WTC11 (cell line): Measurements from ENCODE around the gene DHX29. TPM values are rescaled to one million over a fixed set of nuclear protein-coding genes. Genes with fewer than 3 reads are reported as not detected.
A peak's percentile ranks its signal among the peaks of the same experiment; 100 is the strongest.

Experiments
- ATAC-seq: fragments of 200-7000 bp; cut with Tn5 transposase; 2 replicates; pipeline ENCODE4 v1.10.0; 2021; ENCODE audit warnings: mild to moderate bottlenecking, moderate library complexity
- CTCF ChIA-PET: fragments of 300-600 bp; sonication (Branson Sonifier 250); formaldehyde crosslinking; loops from one replicate; lab custom pipeline; 2021; ENCODE audit warnings: antibody characterized with exemption; lab: Charles Lee
- POLR2A ChIA-PET: fragments of 350-600 bp; sonication (Branson Sonifier 250); formaldehyde crosslinking; loops from one replicate; lab custom pipeline; 2021; ENCODE audit warnings: antibody characterized with exemption; lab: Charles Lee
- DNase-seq: peaks from one replicate; pipeline ENCODE4 v3.0.0; 2021; ENCODE audit warnings: low spot score
- H3K27ac Mint-ChIP-seq: 2 replicates; pipeline ENCODE4 v1.8.0; 2021; ENCODE audit warnings: mixed read lengths
- H3K27me3 Mint-ChIP-seq: 2 replicates; pipeline ENCODE4 v1.8.0; 2021; ENCODE audit warnings: low read depth, mild to moderate bottlenecking, moderate library complexity, mixed read lengths
- H3K36me3 Mint-ChIP-seq: 2 replicates; pipeline ENCODE4 v1.8.0; 2021; ENCODE audit warnings: mixed read lengths
- H3K4me1 Mint-ChIP-seq: 2 replicates; pipeline ENCODE4 v1.8.0; 2022; ENCODE audit warnings: mixed read lengths
- H3K4me3 Mint-ChIP-seq: 2 replicates; pipeline ENCODE4 v1.8.0; 2021; ENCODE audit warnings: mild to moderate bottlenecking, moderate library complexity, mixed read lengths
- H3K9me3 Mint-ChIP-seq: 2 replicates; pipeline ENCODE4 v1.8.0; 2021; ENCODE audit warnings: mixed read lengths
- CBFB ChIP-seq: sonication (generic); formaldehyde crosslinking; IDR thresholded peaks from 2 replicates; pipeline ENCODE4 v1.8.1; 2022; ENCODE audit warnings: mild to moderate bottlenecking, low read depth, missing genetic modification reagents
- ESRRA ChIP-seq: sonication (generic); formaldehyde crosslinking; IDR thresholded peaks from 2 replicates; pipeline ENCODE4 v1.8.1; 2022; ENCODE audit warnings: mild to moderate bottlenecking, missing genetic modification reagents, borderline replicate concordance
- HMGA2 ChIP-seq: fragments of 250-450 bp; sonication (Bioruptor Pico); IDR thresholded peaks from 2 replicates; pipeline ENCODE4 v1.4.0; 2021; ENCODE audit warnings: mild to moderate bottlenecking, moderate library complexity
- NFYB ChIP-seq: sonication (generic); formaldehyde crosslinking; conservative IDR thresholded peaks from 2 replicates; pipeline ENCODE4 v1.8.0; 2022; ENCODE audit warnings: low read depth, missing genetic modification reagents
- OVOL2 ChIP-seq: fragments of 250-450 bp; sonication (Bioruptor Pico); IDR thresholded peaks from 2 replicates; pipeline ENCODE4 v1.9.0; 2021; ENCODE audit warnings: mild to moderate bottlenecking, borderline replicate concordance
- PRRX2 ChIP-seq: fragments of 250-450 bp; sonication (Bioruptor Pico); IDR thresholded peaks from 2 replicates; pipeline ENCODE4 v1.8.0; 2021; ENCODE audit warnings: mild to moderate bottlenecking
- SMAD3 ChIP-seq: sonication (generic); formaldehyde crosslinking; IDR thresholded peaks from 2 replicates; pipeline ENCODE4 v1.8.0; 2022; ENCODE audit warnings: missing genetic modification reagents, mild to moderate bottlenecking, borderline replicate concordance
- SOX15 ChIP-seq: fragments of 250-450 bp; sonication (Bioruptor Pico); IDR thresholded peaks from 2 replicates; pipeline ENCODE4 v1.9.0; 2021; ENCODE audit warnings: mild to moderate bottlenecking
- TP53 ChIP-seq: sonication (generic); formaldehyde crosslinking; IDR thresholded peaks from 2 replicates; pipeline ENCODE4 v1.8.1; 2023; ENCODE audit warnings: mild to moderate bottlenecking, missing genetic modification reagents
- ZNF121 ChIP-seq: sonication (generic); formaldehyde crosslinking; IDR thresholded peaks from 2 replicates; pipeline ENCODE4 v1.8.0; 2023; ENCODE audit warnings: missing genetic modification reagents
- total RNA-seq: library from RNA; stranded (reverse); gene quantifications from 3 replicates; pipeline ENCODE4 v1.2.3, GENCODE V29; 2021
- TF ChIP-seq, protein P1 (sequence below): fragments of 250-450 bp; sonication (Bioruptor Pico); conservative IDR thresholded peaks from 2 replicates; pipeline ENCODE4 v1.9.0; 2021; ENCODE audit warnings: mild to moderate bottlenecking
- TF ChIP-seq, protein P2 (sequence below): sonication (generic); formaldehyde crosslinking; IDR thresholded peaks from 2 replicates; pipeline ENCODE4 v1.8.1; 2022; ENCODE audit warnings: low read depth, mild to moderate bottlenecking, moderate library complexity, missing genetic modification reagents, borderline replicate concordance
- TF ChIP-seq, protein P3 (sequence below): sonication (generic); formaldehyde crosslinking; IDR thresholded peaks from 2 replicates; pipeline ENCODE4 v1.8.0; 2022; ENCODE audit warnings: mild to moderate bottlenecking, missing genetic modification reagents
- TF ChIP-seq, protein P4 (sequence below): fragments of 250-450 bp; sonication (Bioruptor Pico); IDR thresholded peaks from 2 replicates; pipeline ENCODE4 v1.9.0; 2021; ENCODE audit warnings: mild to moderate bottlenecking
- TF ChIP-seq, protein P5 (sequence below): sonication (generic); formaldehyde crosslinking; IDR thresholded peaks from 2 replicates; pipeline ENCODE4 v1.8.0; 2022; ENCODE audit warnings: mild to moderate bottlenecking, missing genetic modification reagents
- TF ChIP-seq, protein P6 (sequence below): fragments of 200-600 bp; IDR thresholded peaks from 2 replicates; pipeline ENCODE4 v1.8.0; 2022; ENCODE audit warnings: antibody characterized with exemption
- TF ChIP-seq, protein P7 (sequence below): sonication (generic); formaldehyde crosslinking; IDR thresholded peaks from 2 replicates; pipeline ENCODE4 v1.8.1; 2023; ENCODE audit warnings: mild to moderate bottlenecking, missing genetic modification reagents
- TF ChIP-seq, protein P8 (sequence below): sonication (generic); formaldehyde crosslinking; conservative IDR thresholded peaks from 2 replicates; pipeline ENCODE4 v1.8.1; 2022; ENCODE audit warnings: mild to moderate bottlenecking, missing genetic modification reagents

The DHX29 gene
- total RNA-seq, 1 experiment from 2014 or later, result 29.7 TPM

DNA sequence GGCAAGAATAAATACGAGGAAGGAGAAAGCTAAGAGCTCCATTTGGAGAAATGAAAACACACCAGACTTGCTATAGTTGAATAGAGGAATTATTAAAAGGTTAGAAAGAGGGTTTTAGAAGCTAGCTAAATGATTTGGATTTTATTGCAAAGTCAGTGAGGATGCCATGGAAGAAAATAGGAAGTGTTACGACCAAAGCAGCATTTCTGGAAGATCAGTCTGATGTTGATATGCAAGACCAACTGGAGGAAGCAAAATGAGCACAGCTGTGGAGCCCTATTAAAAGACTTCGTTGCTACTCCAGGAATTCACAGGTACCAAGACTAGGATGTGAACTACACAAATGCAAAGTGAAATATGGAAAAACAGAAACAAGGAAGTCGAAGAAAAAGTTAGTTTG is 2.1 kb downstream of the DHX29 start:
- no peaks in the 10 kb centered on the region; the same call in 1 of the 2 replicates for H3K27me3 Mint-ChIP-seq
- H3K4me1 Mint-ChIP-seq, result peaks cover 10% of the 10 kb centered on the region
- POLR2A ChIA-PET, result no interaction called here
- H3K27ac Mint-ChIP-seq, result no peak overlapping the region
- ATAC-seq, result no peak
- TF ChIP-seq CBFB (CRISPR knock-in tag) (no peak), ZNF121 (CRISPR knock-in tag) (no peak), PRRX2 (no peak), HMGA2 (CRISPR knock-in tag) (no peak)
- TF ChIP-seq, protein P1, sequence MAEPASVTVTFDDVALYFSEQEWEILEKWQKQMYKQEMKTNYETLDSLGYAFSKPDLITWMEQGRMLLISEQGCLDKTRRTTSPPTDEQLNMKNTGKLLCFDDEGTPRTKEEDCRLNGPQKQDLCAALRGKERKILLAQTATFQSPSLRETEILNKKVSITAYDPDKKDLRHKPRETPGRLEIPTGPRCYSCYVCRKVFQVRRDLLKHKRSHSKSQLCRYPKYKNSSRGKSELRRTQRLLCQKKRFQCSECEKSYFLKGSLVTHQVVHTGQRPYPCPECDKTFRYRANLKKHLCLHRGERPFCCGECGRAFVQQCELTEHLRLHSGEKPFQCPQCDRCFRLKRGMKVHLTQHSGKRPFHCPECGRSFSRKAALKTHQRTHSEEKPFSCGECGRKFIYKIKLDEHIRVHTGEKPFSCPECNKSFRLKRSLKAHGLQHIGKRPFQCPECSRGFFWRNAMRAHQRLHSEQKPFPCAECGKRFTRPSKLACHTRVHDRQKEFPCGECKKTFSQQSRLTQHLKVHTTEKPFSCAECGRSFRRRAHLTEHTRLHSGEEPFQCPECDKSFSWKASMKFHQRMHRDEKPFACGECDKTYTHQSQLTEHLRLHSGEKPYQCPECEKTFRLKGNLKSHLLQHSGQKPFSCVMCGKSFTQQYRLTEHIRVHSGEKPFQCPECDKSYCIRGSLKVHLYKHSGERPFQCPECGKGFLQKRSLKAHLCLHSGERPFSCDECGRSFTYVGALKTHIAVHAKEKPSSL (CRISPR knock-in tag), result no peak
- TF ChIP-seq, protein P2, sequence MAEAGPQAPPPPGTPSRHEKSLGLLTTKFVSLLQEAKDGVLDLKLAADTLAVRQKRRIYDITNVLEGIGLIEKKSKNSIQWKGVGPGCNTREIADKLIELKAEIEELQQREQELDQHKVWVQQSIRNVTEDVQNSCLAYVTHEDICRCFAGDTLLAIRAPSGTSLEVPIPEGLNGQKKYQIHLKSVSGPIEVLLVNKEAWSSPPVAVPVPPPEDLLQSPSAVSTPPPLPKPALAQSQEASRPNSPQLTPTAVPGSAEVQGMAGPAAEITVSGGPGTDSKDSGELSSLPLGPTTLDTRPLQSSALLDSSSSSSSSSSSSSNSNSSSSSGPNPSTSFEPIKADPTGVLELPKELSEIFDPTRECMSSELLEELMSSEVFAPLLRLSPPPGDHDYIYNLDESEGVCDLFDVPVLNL (CRISPR knock-in tag), result no peak
- TF ChIP-seq, protein P3, sequence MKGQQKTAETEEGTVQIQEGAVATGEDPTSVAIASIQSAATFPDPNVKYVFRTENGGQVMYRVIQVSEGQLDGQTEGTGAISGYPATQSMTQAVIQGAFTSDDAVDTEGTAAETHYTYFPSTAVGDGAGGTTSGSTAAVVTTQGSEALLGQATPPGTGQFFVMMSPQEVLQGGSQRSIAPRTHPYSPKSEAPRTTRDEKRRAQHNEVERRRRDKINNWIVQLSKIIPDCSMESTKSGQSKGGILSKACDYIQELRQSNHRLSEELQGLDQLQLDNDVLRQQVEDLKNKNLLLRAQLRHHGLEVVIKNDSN, result no peak
- TF ChIP-seq, protein P4, sequence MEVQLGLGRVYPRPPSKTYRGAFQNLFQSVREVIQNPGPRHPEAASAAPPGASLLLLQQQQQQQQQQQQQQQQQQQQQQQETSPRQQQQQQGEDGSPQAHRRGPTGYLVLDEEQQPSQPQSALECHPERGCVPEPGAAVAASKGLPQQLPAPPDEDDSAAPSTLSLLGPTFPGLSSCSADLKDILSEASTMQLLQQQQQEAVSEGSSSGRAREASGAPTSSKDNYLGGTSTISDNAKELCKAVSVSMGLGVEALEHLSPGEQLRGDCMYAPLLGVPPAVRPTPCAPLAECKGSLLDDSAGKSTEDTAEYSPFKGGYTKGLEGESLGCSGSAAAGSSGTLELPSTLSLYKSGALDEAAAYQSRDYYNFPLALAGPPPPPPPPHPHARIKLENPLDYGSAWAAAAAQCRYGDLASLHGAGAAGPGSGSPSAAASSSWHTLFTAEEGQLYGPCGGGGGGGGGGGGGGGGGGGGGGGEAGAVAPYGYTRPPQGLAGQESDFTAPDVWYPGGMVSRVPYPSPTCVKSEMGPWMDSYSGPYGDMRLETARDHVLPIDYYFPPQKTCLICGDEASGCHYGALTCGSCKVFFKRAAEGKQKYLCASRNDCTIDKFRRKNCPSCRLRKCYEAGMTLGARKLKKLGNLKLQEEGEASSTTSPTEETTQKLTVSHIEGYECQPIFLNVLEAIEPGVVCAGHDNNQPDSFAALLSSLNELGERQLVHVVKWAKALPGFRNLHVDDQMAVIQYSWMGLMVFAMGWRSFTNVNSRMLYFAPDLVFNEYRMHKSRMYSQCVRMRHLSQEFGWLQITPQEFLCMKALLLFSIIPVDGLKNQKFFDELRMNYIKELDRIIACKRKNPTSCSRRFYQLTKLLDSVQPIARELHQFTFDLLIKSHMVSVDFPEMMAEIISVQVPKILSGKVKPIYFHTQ (CRISPR knock-in tag), result no peak
- H3K4me3 Mint-ChIP-seq, result no peak overlapping the region
- H3K36me3 Mint-ChIP-seq, result peaks cover 18% of the 10 kb centered on the region
- CTCF ChIA-PET, result interaction anchor here (0.5 kb wide), 1 partner anchor 582 kb away, joined by 3 read pairs; no protein-coding TSS in a partner anchor
- H3K9me3 Mint-ChIP-seq, result peaks cover 5% of the 10 kb centered on the region
- DNase-seq, result no peak

DNA sequence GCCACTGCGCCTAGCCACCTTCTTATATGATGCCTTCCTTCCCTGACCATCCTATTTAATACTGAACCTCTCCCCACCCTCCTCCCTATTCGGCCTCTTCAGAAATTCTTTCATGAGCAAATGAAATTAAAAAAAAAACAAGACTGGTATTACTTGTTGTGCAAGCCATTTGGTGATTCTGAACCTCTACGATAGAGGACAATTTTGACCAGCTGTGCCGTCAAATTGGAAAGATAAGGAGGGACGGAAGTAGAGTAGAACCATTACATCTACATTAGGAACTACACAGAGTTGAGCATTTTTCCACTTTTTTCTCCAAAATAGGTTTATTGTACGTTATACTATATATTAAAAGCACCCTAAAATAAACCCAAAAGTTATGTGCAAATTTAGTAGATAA is 2.9 kb downstream of the DHX29 start:
- TF ChIP-seq TP53 (CRISPR knock-in tag) (no peak), ESRRA (CRISPR knock-in tag) (no peak)
- no peak for DNase-seq
- H3K27me3 Mint-ChIP-seq, result no peaks in the 10 kb centered on the region; the same call in 1 of the 2 replicates

DNA sequence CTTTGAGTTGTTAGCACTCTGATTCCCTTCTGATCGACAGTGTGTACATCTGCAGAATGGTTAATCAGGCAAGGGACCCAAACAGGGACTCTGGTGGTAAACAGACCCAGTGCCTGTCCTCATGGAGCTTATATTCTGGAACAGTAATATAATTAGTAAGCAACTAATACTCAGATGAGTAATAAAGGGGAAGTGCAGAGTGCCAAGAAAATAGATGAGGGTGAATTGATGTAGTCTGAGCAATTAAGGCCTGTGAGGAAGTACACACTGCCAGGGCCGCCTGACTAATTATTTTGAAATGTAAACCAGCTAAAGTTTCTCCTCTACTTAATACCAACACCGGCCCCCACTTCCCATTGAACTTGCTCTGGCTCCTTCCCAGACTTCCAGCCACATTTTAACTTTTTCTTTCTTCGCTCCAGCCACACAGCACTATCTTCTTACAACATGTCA is 4.2 kb downstream of the DHX29 start:
- Mint-ChIP-seq H3K9me3 (peaks cover 5% of the 10 kb centered on the region), H3K4me3 (no peak overlapping the region), H3K36me3 (peaks cover 21% of the 10 kb centered on the region), H3K4me1 (peaks cover 10% of the 10 kb centered on the region), H3K27ac (peak overlapping the region; percentile 38; the same call in 1 of the 2 replicates), H3K27me3 (no peaks in the 10 kb centered on the region; the same call in 1 of the 2 replicates)
- no peak for DNase-seq
- ATAC-seq, result no peak
- ChIA-PET POLR2A (no interaction called here), CTCF (interaction anchor here (1.2 kb wide), 1 partner anchor 29 kb away, joined by 3 read pairs; no protein-coding TSS in a partner anchor)
- TF ChIP-seq, protein P5, sequence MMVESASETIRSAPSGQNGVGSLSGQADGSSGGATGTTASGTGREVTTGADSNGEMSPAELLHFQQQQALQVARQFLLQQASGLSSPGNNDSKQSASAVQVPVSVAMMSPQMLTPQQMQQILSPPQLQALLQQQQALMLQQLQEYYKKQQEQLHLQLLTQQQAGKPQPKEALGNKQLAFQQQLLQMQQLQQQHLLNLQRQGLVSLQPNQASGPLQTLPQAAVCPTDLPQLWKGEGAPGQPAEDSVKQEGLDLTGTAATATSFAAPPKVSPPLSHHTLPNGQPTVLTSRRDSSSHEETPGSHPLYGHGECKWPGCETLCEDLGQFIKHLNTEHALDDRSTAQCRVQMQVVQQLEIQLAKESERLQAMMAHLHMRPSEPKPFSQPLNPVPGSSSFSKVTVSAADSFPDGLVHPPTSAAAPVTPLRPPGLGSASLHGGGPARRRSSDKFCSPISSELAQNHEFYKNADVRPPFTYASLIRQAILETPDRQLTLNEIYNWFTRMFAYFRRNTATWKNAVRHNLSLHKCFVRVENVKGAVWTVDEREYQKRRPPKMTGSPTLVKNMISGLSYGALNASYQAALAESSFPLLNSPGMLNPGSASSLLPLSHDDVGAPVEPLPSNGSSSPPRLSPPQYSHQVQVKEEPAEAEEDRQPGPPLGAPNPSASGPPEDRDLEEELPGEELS (CRISPR knock-in tag), result no peak
- TF ChIP-seq NFYB (CRISPR knock-in tag) (no peak), HMGA2 (CRISPR knock-in tag) (no peak), OVOL2 (no peak), SOX15 (CRISPR knock-in tag) (no peak), SMAD3 (no peak)
- TF ChIP-seq, protein P6, sequence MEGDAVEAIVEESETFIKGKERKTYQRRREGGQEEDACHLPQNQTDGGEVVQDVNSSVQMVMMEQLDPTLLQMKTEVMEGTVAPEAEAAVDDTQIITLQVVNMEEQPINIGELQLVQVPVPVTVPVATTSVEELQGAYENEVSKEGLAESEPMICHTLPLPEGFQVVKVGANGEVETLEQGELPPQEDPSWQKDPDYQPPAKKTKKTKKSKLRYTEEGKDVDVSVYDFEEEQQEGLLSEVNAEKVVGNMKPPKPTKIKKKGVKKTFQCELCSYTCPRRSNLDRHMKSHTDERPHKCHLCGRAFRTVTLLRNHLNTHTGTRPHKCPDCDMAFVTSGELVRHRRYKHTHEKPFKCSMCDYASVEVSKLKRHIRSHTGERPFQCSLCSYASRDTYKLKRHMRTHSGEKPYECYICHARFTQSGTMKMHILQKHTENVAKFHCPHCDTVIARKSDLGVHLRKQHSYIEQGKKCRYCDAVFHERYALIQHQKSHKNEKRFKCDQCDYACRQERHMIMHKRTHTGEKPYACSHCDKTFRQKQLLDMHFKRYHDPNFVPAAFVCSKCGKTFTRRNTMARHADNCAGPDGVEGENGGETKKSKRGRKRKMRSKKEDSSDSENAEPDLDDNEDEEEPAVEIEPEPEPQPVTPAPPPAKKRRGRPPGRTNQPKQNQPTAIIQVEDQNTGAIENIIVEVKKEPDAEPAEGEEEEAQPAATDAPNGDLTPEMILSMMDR, result no peak
- TF ChIP-seq, protein P7, sequence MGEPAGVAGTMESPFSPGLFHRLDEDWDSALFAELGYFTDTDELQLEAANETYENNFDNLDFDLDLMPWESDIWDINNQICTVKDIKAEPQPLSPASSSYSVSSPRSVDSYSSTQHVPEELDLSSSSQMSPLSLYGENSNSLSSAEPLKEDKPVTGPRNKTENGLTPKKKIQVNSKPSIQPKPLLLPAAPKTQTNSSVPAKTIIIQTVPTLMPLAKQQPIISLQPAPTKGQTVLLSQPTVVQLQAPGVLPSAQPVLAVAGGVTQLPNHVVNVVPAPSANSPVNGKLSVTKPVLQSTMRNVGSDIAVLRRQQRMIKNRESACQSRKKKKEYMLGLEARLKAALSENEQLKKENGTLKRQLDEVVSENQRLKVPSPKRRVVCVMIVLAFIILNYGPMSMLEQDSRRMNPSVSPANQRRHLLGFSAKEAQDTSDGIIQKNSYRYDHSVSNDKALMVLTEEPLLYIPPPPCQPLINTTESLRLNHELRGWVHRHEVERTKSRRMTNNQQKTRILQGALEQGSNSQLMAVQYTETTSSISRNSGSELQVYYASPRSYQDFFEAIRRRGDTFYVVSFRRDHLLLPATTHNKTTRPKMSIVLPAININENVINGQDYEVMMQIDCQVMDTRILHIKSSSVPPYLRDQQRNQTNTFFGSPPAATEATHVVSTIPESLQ (CRISPR knock-in tag), result no peak
- TF ChIP-seq, protein P8, sequence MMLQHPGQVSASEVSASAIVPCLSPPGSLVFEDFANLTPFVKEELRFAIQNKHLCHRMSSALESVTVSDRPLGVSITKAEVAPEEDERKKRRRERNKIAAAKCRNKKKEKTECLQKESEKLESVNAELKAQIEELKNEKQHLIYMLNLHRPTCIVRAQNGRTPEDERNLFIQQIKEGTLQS (CRISPR knock-in tag), result no peak

More for the DNA sequence above, 2.9 kb downstream of the DHX29 start:
- Mint-ChIP-seq H3K27ac (no peak overlapping the region), H3K9me3 (peaks cover 5% of the 10 kb centered on the region), H3K36me3 (peaks cover 20% of the 10 kb centered on the region), H3K4me1 (peaks cover 10% of the 10 kb centered on the region), H3K4me3 (no peak overlapping the region)
- POLR2A ChIA-PET, result no interaction called here
- ATAC-seq, result no peak
- CTCF ChIA-PET, result interaction anchor here (0.5 to 0.7 kb wide), 3 partner anchors 17 to 583 kb away, joined by 3 to 4 read pairs (median 3); no protein-coding TSS in a partner anchor
